Ovary (tissue), 3 donors: Measurements from ENCODE around the gene WNK2.

Experiments used
- EP300 ChIP-seq: sonication (generic); formaldehyde crosslinking; IDR thresholded peaks from one replicate; pipeline ENCODE4 v1.6.1; 2017; ENCODE audit warnings: antibody characterized with exemption
- POLR2A ChIP-seq: fragments of 450-650 bp; IDR thresholded peaks from one replicate; pipeline ENCODE4 v1.6.1; 2017; ENCODE audit warnings: antibody characterized with exemption, mild to moderate bottlenecking, moderate library complexity
- TF ChIP-seq, protein P1 (sequence below), 3 donors: fragments of 450-650 bp in 2 of 3; fragments of 200-600 bp in 1 of 3; IDR thresholded peaks; one replicate each; pipeline versions ENCODE4 v1.5.1 to v1.8.0; 2016 to 2022; ENCODE audit warnings: antibody characterized with exemption in 3 of 3, mild to moderate bottlenecking in 1 of 3
- donor health status: DM: no; HTN: no; CAD: no.

DNA sequence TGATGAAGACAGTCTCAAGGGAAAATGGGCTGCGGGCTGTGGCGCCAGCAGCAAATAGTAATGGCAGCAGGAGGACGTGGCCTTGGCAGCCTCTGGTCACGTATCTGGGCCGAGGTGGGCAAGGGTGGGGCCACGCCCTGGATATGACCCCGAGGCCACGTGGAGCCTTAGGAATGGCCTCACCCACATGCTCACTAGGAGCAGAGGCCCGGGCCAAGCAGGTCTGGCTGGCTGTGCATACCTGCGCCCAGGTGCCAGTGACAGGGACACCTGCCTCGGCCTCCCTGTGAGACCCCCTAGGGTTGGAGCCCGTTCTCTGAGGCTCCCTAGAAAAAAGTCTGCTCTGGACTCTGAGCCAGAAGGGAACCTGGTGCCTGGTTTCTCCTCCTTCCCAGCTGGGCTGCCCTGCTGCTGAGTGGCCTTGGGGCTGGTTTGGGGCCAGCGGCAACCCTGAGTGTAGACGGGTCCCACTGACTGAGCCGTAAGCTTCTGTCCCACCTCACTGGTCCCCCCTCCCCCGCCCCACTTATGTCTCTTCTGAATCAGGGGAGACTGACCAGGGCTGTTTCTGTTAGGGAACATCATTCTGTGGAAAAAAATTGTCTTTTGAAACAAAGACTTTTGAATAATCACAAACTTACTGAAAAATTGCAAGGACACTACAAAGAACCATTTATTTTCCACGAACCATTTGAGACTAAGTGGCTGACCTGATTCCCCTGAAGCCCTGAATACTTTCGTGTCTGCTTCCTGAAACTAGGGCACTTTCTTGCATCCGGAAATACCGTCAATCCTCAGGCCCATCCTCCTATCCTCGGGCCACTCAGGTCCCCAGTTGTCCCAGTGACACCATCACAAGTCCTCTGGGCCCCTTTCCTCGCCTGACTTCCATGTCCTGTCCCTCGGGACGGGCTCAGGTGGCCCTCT is 60.8 kb downstream of the WNK2 start:
- TF ChIP-seq, protein P1, sequence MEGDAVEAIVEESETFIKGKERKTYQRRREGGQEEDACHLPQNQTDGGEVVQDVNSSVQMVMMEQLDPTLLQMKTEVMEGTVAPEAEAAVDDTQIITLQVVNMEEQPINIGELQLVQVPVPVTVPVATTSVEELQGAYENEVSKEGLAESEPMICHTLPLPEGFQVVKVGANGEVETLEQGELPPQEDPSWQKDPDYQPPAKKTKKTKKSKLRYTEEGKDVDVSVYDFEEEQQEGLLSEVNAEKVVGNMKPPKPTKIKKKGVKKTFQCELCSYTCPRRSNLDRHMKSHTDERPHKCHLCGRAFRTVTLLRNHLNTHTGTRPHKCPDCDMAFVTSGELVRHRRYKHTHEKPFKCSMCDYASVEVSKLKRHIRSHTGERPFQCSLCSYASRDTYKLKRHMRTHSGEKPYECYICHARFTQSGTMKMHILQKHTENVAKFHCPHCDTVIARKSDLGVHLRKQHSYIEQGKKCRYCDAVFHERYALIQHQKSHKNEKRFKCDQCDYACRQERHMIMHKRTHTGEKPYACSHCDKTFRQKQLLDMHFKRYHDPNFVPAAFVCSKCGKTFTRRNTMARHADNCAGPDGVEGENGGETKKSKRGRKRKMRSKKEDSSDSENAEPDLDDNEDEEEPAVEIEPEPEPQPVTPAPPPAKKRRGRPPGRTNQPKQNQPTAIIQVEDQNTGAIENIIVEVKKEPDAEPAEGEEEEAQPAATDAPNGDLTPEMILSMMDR (IDR thresholded peaks at IDR 0.05), result no peak
- TF ChIP-seq POLR2A (no peak), EP300 (no peak)
